ENCODE measurements around the gene IGF1.

The IGF1 gene

GRCh38 chr12:102480406-102480805 is at the start of gene IGF1:
Gene IGF1, minus strand, starts transcription at chr12:102480563. Its CDS starts 182 bp downstream, at chr12:102480381.
- DNase-seq, result no peak

- no peak for DNase-seq
Observed at GRCh38 chr12:102528111-102528510, 47.7 kb upstream of the IGF1 start.

- DNase-seq, result no peak
Observed at GRCh38 chr12:102527171-102527720, 46.9 kb upstream of the IGF1 start.

GRCh38 chr12:102526656-102527055 is 46.3 kb upstream of the IGF1 start:
- DNase-seq, result no peak

- DNase-seq, result no peak
Observed at GRCh38 chr12:102522768-102523167, 42.4 kb upstream of the IGF1 start.

GRCh38 chr12:102521662-102522277 is 41.4 kb upstream of the IGF1 start:
- DNase-seq, result no peak

- DNase-seq, result no peak
Observed at GRCh38 chr12:102518871-102519270, 38.5 kb upstream of the IGF1 start.

- DNase-seq, result no peak
Observed at GRCh38 chr12:102514696-102515095, 34.3 kb upstream of the IGF1 start.

GRCh38 chr12:102513739-102514138 is 33.4 kb upstream of the IGF1 start:
- no peak for DNase-seq

- no peak for DNase-seq
Observed at GRCh38 chr12:102513272-102513671, 32.9 kb upstream of the IGF1 start.

- no peak for DNase-seq
Observed at GRCh38 chr12:102512523-102512922, 32.2 kb upstream of the IGF1 start.

- no peak for DNase-seq
Observed at GRCh38 chr12:102511575-102511974, 31.2 kb upstream of the IGF1 start.

- DNase-seq, result no peak
Observed at GRCh38 chr12:102510463-102510862, 30.1 kb upstream of the IGF1 start.

GRCh38 chr12:102510031-102510430 is 29.7 kb upstream of the IGF1 start:
- DNase-seq, result no peak

- DNase-seq, result no peak
Observed at GRCh38 chr12:102509123-102509626, 28.8 kb upstream of the IGF1 start.

GRCh38 chr12:102508052-102508451 is 27.7 kb upstream of the IGF1 start:
- no peak for DNase-seq

GRCh38 chr12:102507301-102507700 is 26.9 kb upstream of the IGF1 start:
- no peak for DNase-seq

- DNase-seq, result no peak
Observed at GRCh38 chr12:102504871-102505270, 24.5 kb upstream of the IGF1 start.

GRCh38 chr12:102504280-102504679 is 23.9 kb upstream of the IGF1 start:
- no peak for DNase-seq

GRCh38 chr12:102503831-102504230 is 23.5 kb upstream of the IGF1 start:
- DNase-seq, result no peak

- DNase-seq, result no peak
Observed at GRCh38 chr12:102503056-102503681, 22.8 kb upstream of the IGF1 start.

- no peak for DNase-seq
Observed at GRCh38 chr12:102501773-102502172, 21.4 kb upstream of the IGF1 start.

GRCh38 chr12:102498471-102498870 is 18.1 kb upstream of the IGF1 start:
- no peak for DNase-seq

- DNase-seq, result no peak
Observed at GRCh38 chr12:102497743-102498142, 17.4 kb upstream of the IGF1 start.

All from NCI-H2029 (cell line).